ENCODE data around the gene MACO1.

The MACO1 gene

GRCh38 chr1:25543425-25544242, 112.9 kb downstream of the MACO1 start, which contains the start of gene LDLRAP1:
Gene LDLRAP1, plus strand, starts transcription at chr1:25543606. Its CDS starts 93 bp downstream, at chr1:25543699.
- peak; percentile 71 for DNase-seq (ENCODE audit: low read depth)

- no peak for DNase-seq (ENCODE audit: low read depth)
Observed at GRCh38 chr1:25544243-25544764, 113.6 kb downstream of the MACO1 start.

- DNase-seq (ENCODE audit: low read depth) = no peak
Observed at GRCh38 chr1:25544819-25545218, 114.1 kb downstream of the MACO1 start.

GRCh38 chr1:25545767-25546166, 115.1 kb downstream of the MACO1 start:
- DNase-seq (ENCODE audit: low read depth) = no peak

GRCh38 chr1:25546193-25546592, 115.5 kb downstream of the MACO1 start:
- DNase-seq (ENCODE audit: low read depth) = no peak

- no peak for DNase-seq (ENCODE audit: low read depth)
Observed at GRCh38 chr1:25548601-25549000, 117.9 kb downstream of the MACO1 start.

- DNase-seq (ENCODE audit: low read depth) = peak; percentile 86
Observed at GRCh38 chr1:25549273-25550154, 118.8 kb downstream of the MACO1 start.

Measured in activated T-cell treated with anti-CD3 and anti-CD28 coated beads for 48 hours (primary cell).